WTC11 (cell line): ENCODE results near the gene AGR3. TPM values are rescaled to one million over a fixed set of nuclear protein-coding genes. Genes with fewer than 3 reads are reported as not detected.

Source experiments
- ATAC-seq: fragments of 200-7000 bp; cut with Tn5 transposase; 2 replicates; pipeline ENCODE4 v1.10.0; 2021; ENCODE audit warnings: mild to moderate bottlenecking, moderate library complexity
- CTCF ChIA-PET: fragments of 300-600 bp; sonication (Branson Sonifier 250); formaldehyde crosslinking; loops from one replicate; lab custom pipeline; 2021; ENCODE audit warnings: antibody characterized with exemption; lab: Charles Lee
- POLR2A ChIA-PET: fragments of 350-600 bp; sonication (Branson Sonifier 250); formaldehyde crosslinking; loops from one replicate; lab custom pipeline; 2021; ENCODE audit warnings: antibody characterized with exemption; lab: Charles Lee
- DNase-seq: peaks from one replicate; pipeline ENCODE4 v3.0.0; 2021; ENCODE audit warnings: low spot score
- H3K27ac Mint-ChIP-seq: 2 replicates; pipeline ENCODE4 v1.8.0; 2021; ENCODE audit warnings: mixed read lengths
- H3K27me3 Mint-ChIP-seq: 2 replicates; pipeline ENCODE4 v1.8.0; 2021; ENCODE audit warnings: low read depth, mild to moderate bottlenecking, moderate library complexity, mixed read lengths
- H3K36me3 Mint-ChIP-seq: 2 replicates; pipeline ENCODE4 v1.8.0; 2021; ENCODE audit warnings: mixed read lengths
- H3K4me1 Mint-ChIP-seq: 2 replicates; pipeline ENCODE4 v1.8.0; 2022; ENCODE audit warnings: mixed read lengths
- H3K4me3 Mint-ChIP-seq: 2 replicates; pipeline ENCODE4 v1.8.0; 2021; ENCODE audit warnings: mild to moderate bottlenecking, moderate library complexity, mixed read lengths
- H3K9me3 Mint-ChIP-seq: 2 replicates; pipeline ENCODE4 v1.8.0; 2021; ENCODE audit warnings: mixed read lengths
- CREB1 ChIP-seq: sonication (generic); formaldehyde crosslinking; IDR thresholded peaks from 2 replicates; pipeline ENCODE4 v1.8.0; 2023; ENCODE audit warnings: mild to moderate bottlenecking, missing genetic modification reagents
- CREM ChIP-seq: sonication (generic); formaldehyde crosslinking; IDR thresholded peaks from 2 replicates; pipeline ENCODE4 v1.8.1; 2022; ENCODE audit warnings: mild to moderate bottlenecking, missing genetic modification reagents, moderate library complexity
- FOXP1 ChIP-seq: sonication (generic); formaldehyde crosslinking; IDR thresholded peaks from 2 replicates; pipeline ENCODE4 v1.8.0; 2022; ENCODE audit warnings: missing genetic modification reagents, mild to moderate bottlenecking, moderate library complexity, borderline replicate concordance
- GABPB1 ChIP-seq: sonication (generic); formaldehyde crosslinking; IDR thresholded peaks from 2 replicates; pipeline ENCODE4 v1.8.1; 2023; ENCODE audit warnings: mild to moderate bottlenecking, missing genetic modification reagents
- HMGA2 ChIP-seq: fragments of 250-450 bp; sonication (Bioruptor Pico); IDR thresholded peaks from 2 replicates; pipeline ENCODE4 v1.4.0; 2021; ENCODE audit warnings: mild to moderate bottlenecking, moderate library complexity
- MYBL2 ChIP-seq: sonication (generic); formaldehyde crosslinking; IDR thresholded peaks from 2 replicates; pipeline ENCODE4 v1.8.1; 2023; ENCODE audit warnings: mild to moderate bottlenecking, moderate library complexity, missing genetic modification reagents
- NFYB ChIP-seq: sonication (generic); formaldehyde crosslinking; conservative IDR thresholded peaks from 2 replicates; pipeline ENCODE4 v1.8.0; 2022; ENCODE audit warnings: low read depth, missing genetic modification reagents
- OVOL2 ChIP-seq: fragments of 250-450 bp; sonication (Bioruptor Pico); IDR thresholded peaks from 2 replicates; pipeline ENCODE4 v1.9.0; 2021; ENCODE audit warnings: mild to moderate bottlenecking, borderline replicate concordance
- RELA ChIP-seq: sonication (generic); formaldehyde crosslinking; IDR thresholded peaks from 2 replicates; pipeline ENCODE4 v1.8.1; 2022; ENCODE audit warnings: missing genetic modification reagents, mild to moderate bottlenecking, borderline replicate concordance
- SMAD4 ChIP-seq: sonication (generic); formaldehyde crosslinking; IDR thresholded peaks from 2 replicates; pipeline ENCODE4 v1.8.0; 2022; ENCODE audit warnings: mild to moderate bottlenecking, missing genetic modification reagents
- SP1 ChIP-seq: sonication (generic); formaldehyde crosslinking; conservative IDR thresholded peaks from 2 replicates; pipeline ENCODE4 v1.8.1; 2022; ENCODE audit warnings: missing genetic modification reagents
- ZNF232 ChIP-seq: sonication (generic); formaldehyde crosslinking; IDR thresholded peaks from 2 replicates; pipeline ENCODE4 v1.8.0; 2022; ENCODE audit warnings: mild to moderate bottlenecking, missing genetic modification reagents
- ZNF317 ChIP-seq: sonication (generic); formaldehyde crosslinking; IDR thresholded peaks from 2 replicates; pipeline ENCODE4 v1.8.1; 2023; ENCODE audit warnings: low read depth, mild to moderate bottlenecking, moderate library complexity, missing genetic modification reagents, borderline replicate concordance
- total RNA-seq: library from RNA; stranded (reverse); gene quantifications from 3 replicates; pipeline ENCODE4 v1.2.3, GENCODE V29; 2021
- TF ChIP-seq, protein P1 (sequence below): fragments of 250-450 bp; sonication (Bioruptor Pico); IDR thresholded peaks from 2 replicates; pipeline ENCODE4 v1.9.0; 2021; ENCODE audit warnings: mild to moderate bottlenecking
- TF ChIP-seq, protein P2 (sequence below): sonication (generic); formaldehyde crosslinking; IDR thresholded peaks from 2 replicates; pipeline ENCODE4 v1.8.0; 2022; ENCODE audit warnings: mild to moderate bottlenecking, missing genetic modification reagents
- TF ChIP-seq, protein P3 (sequence below): sonication (generic); formaldehyde crosslinking; IDR thresholded peaks from 2 replicates; pipeline ENCODE4 v1.8.1; 2022; ENCODE audit warnings: low read depth, missing genetic modification reagents, borderline replicate concordance
- TF ChIP-seq, protein P4 (sequence below): fragments of 200-600 bp; IDR thresholded peaks from 2 replicates; pipeline ENCODE4 v1.8.0; 2022; ENCODE audit warnings: antibody characterized with exemption
- TF ChIP-seq, protein P5 (sequence below): sonication (generic); formaldehyde crosslinking; IDR thresholded peaks from 2 replicates; pipeline ENCODE4 v1.8.0; 2022; ENCODE audit warnings: missing genetic modification reagents
- TF ChIP-seq, protein P6 (sequence below): sonication (generic); formaldehyde crosslinking; conservative IDR thresholded peaks from 2 replicates; pipeline ENCODE4 v1.8.1; 2023; ENCODE audit warnings: mild to moderate bottlenecking, low read depth, missing genetic modification reagents, moderate library complexity
- TF ChIP-seq, protein P7 (sequence below): fragments of 250-450 bp; sonication (Bioruptor Pico); IDR thresholded peaks from 2 replicates; pipeline ENCODE4 v2.1.2; 2022; ENCODE audit warnings: mild to moderate bottlenecking, moderate library complexity
- TF ChIP-seq, protein P8 (sequence below): fragments of 250-450 bp; sonication (Bioruptor Pico); IDR thresholded peaks from 2 replicates; pipeline ENCODE4 v1.8.0; 2021; ENCODE audit warnings: mild to moderate bottlenecking

AGR3 gene
- total RNA-seq, 1 experiment from 2014 or later, result not detected

DNA sequence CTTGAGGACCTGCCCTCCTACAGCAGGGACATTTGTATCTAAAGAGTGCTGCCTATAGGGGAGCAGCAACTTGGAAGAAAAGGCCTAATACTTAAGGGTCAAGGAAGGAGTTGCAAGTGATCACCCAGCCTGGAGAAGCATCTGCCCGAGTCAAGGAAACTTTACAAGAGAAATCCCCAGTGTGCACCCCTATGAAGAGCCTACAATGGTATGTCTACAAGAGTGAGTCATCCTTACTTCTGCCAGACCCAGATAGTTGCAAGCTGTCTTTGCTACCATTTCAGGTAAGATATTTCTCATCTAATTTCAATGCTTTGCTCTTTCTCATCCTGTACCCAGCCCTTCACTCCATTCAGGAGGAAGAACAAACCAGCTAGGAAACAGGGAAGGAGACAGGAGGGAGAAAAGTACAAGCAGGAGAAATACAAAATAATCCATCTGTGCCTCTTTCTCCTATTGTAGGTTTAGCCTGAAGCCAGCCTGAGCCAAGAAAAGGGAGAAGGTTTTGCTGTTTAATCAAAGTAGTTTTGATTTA, 34.4 kb upstream of the AGR3 start (continued):
- TF ChIP-seq, protein P1, sequence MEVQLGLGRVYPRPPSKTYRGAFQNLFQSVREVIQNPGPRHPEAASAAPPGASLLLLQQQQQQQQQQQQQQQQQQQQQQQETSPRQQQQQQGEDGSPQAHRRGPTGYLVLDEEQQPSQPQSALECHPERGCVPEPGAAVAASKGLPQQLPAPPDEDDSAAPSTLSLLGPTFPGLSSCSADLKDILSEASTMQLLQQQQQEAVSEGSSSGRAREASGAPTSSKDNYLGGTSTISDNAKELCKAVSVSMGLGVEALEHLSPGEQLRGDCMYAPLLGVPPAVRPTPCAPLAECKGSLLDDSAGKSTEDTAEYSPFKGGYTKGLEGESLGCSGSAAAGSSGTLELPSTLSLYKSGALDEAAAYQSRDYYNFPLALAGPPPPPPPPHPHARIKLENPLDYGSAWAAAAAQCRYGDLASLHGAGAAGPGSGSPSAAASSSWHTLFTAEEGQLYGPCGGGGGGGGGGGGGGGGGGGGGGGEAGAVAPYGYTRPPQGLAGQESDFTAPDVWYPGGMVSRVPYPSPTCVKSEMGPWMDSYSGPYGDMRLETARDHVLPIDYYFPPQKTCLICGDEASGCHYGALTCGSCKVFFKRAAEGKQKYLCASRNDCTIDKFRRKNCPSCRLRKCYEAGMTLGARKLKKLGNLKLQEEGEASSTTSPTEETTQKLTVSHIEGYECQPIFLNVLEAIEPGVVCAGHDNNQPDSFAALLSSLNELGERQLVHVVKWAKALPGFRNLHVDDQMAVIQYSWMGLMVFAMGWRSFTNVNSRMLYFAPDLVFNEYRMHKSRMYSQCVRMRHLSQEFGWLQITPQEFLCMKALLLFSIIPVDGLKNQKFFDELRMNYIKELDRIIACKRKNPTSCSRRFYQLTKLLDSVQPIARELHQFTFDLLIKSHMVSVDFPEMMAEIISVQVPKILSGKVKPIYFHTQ (CRISPR knock-in tag), result no peak
- TF ChIP-seq HMGA2 (CRISPR knock-in tag) (no peak), ZNF232 (CRISPR knock-in tag) (no peak), CREM (no peak), OVOL2 (CRISPR knock-in tag) (no peak), CREB1 (CRISPR knock-in tag) (no peak), GABPB1 (CRISPR knock-in tag) (no peak), SMAD4 (CRISPR knock-in tag) (no peak)
- TF ChIP-seq, protein P2, sequence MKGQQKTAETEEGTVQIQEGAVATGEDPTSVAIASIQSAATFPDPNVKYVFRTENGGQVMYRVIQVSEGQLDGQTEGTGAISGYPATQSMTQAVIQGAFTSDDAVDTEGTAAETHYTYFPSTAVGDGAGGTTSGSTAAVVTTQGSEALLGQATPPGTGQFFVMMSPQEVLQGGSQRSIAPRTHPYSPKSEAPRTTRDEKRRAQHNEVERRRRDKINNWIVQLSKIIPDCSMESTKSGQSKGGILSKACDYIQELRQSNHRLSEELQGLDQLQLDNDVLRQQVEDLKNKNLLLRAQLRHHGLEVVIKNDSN (CRISPR knock-in tag), result no peak
- TF ChIP-seq, protein P3, sequence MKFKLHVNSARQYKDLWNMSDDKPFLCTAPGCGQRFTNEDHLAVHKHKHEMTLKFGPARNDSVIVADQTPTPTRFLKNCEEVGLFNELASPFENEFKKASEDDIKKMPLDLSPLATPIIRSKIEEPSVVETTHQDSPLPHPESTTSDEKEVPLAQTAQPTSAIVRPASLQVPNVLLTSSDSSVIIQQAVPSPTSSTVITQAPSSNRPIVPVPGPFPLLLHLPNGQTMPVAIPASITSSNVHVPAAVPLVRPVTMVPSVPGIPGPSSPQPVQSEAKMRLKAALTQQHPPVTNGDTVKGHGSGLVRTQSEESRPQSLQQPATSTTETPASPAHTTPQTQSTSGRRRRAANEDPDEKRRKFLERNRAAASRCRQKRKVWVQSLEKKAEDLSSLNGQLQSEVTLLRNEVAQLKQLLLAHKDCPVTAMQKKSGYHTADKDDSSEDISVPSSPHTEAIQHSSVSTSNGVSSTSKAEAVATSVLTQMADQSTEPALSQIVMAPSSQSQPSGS (CRISPR knock-in tag), result no peak

DNA sequence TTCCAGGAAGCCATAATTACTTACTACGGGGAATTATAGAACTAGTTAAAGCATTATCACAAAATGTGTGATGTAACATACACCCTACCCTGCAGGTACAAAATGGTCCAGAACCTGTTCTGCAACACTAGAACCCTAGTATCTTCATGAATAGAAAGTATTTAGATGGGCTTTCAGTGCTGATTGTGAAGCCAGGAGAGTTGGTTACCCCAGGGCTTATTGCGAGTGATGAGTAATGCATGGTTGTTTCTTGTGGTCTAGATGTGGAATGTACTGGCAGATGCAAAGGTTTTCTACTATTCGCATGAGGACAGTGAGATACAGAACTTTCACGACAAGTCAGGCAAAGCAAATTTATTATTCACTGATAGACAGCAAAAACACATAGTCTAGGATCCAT, 33.6 kb upstream of the AGR3 start:
- peaks cover 14% of the 10 kb centered on the region; the same call in 1 of the 2 replicates for H3K9me3 Mint-ChIP-seq
- no peaks in the 10 kb centered on the region for H3K27me3 Mint-ChIP-seq
- ChIA-PET CTCF (no interaction called here), POLR2A (no interaction called here)
- no peak for ATAC-seq
- H3K36me3 Mint-ChIP-seq, result no peaks in the 10 kb centered on the region
- DNase-seq, result no peak
- no peak overlapping the region for H3K4me3 Mint-ChIP-seq
- peaks cover 32% of the 10 kb centered on the region for H3K4me1 Mint-ChIP-seq
- H3K27ac Mint-ChIP-seq, result no peak overlapping the region
- TF ChIP-seq MYBL2 (CRISPR knock-in tag) (no peak), SP1 (CRISPR knock-in tag) (no peak), ZNF317 (CRISPR knock-in tag) (no peak), FOXP1 (no peak), RELA (CRISPR knock-in tag) (no peak), NFYB (CRISPR knock-in tag) (no peak)
- TF ChIP-seq, protein P4, sequence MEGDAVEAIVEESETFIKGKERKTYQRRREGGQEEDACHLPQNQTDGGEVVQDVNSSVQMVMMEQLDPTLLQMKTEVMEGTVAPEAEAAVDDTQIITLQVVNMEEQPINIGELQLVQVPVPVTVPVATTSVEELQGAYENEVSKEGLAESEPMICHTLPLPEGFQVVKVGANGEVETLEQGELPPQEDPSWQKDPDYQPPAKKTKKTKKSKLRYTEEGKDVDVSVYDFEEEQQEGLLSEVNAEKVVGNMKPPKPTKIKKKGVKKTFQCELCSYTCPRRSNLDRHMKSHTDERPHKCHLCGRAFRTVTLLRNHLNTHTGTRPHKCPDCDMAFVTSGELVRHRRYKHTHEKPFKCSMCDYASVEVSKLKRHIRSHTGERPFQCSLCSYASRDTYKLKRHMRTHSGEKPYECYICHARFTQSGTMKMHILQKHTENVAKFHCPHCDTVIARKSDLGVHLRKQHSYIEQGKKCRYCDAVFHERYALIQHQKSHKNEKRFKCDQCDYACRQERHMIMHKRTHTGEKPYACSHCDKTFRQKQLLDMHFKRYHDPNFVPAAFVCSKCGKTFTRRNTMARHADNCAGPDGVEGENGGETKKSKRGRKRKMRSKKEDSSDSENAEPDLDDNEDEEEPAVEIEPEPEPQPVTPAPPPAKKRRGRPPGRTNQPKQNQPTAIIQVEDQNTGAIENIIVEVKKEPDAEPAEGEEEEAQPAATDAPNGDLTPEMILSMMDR, result no peak
- TF ChIP-seq, protein P5, sequence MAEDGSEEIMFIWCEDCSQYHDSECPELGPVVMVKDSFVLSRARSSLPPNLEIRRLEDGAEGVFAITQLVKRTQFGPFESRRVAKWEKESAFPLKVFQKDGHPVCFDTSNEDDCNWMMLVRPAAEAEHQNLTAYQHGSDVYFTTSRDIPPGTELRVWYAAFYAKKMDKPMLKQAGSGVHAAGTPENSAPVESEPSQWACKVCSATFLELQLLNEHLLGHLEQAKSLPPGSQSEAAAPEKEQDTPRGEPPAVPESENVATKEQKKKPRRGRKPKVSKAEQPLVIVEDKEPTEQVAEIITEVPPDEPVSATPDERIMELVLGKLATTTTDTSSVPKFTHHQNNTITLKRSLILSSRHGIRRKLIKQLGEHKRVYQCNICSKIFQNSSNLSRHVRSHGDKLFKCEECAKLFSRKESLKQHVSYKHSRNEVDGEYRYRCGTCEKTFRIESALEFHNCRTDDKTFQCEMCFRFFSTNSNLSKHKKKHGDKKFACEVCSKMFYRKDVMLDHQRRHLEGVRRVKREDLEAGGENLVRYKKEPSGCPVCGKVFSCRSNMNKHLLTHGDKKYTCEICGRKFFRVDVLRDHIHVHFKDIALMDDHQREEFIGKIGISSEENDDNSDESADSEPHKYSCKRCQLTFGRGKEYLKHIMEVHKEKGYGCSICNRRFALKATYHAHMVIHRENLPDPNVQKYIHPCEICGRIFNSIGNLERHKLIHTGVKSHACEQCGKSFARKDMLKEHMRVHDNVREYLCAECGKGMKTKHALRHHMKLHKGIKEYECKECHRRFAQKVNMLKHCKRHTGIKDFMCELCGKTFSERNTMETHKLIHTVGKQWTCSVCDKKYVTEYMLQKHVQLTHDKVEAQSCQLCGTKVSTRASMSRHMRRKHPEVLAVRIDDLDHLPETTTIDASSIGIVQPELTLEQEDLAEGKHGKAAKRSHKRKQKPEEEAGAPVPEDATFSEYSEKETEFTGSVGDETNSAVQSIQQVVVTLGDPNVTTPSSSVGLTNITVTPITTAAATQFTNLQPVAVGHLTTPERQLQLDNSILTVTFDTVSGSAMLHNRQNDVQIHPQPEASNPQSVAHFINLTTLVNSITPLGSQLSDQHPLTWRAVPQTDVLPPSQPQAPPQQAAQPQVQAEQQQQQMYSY (CRISPR knock-in tag), result no peak
- TF ChIP-seq, protein P6, sequence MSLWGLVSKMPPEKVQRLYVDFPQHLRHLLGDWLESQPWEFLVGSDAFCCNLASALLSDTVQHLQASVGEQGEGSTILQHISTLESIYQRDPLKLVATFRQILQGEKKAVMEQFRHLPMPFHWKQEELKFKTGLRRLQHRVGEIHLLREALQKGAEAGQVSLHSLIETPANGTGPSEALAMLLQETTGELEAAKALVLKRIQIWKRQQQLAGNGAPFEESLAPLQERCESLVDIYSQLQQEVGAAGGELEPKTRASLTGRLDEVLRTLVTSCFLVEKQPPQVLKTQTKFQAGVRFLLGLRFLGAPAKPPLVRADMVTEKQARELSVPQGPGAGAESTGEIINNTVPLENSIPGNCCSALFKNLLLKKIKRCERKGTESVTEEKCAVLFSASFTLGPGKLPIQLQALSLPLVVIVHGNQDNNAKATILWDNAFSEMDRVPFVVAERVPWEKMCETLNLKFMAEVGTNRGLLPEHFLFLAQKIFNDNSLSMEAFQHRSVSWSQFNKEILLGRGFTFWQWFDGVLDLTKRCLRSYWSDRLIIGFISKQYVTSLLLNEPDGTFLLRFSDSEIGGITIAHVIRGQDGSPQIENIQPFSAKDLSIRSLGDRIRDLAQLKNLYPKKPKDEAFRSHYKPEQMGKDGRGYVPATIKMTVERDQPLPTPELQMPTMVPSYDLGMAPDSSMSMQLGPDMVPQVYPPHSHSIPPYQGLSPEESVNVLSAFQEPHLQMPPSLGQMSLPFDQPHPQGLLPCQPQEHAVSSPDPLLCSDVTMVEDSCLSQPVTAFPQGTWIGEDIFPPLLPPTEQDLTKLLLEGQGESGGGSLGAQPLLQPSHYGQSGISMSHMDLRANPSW (CRISPR knock-in tag), result no peak
- TF ChIP-seq, protein P7, sequence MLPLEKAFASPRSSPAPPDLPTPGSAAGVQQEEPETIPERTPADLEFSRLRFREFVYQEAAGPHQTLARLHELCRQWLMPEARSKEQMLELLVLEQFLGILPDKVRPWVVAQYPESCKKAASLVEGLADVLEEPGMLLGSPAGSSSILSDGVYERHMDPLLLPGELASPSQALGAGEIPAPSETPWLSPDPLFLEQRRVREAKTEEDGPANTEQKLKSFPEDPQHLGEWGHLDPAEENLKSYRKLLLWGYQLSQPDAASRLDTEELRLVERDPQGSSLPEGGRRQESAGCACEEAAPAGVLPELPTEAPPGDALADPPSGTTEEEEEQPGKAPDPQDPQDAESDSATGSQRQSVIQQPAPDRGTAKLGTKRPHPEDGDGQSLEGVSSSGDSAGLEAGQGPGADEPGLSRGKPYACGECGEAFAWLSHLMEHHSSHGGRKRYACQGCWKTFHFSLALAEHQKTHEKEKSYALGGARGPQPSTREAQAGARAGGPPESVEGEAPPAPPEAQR, result no peak
- TF ChIP-seq, protein P8, sequence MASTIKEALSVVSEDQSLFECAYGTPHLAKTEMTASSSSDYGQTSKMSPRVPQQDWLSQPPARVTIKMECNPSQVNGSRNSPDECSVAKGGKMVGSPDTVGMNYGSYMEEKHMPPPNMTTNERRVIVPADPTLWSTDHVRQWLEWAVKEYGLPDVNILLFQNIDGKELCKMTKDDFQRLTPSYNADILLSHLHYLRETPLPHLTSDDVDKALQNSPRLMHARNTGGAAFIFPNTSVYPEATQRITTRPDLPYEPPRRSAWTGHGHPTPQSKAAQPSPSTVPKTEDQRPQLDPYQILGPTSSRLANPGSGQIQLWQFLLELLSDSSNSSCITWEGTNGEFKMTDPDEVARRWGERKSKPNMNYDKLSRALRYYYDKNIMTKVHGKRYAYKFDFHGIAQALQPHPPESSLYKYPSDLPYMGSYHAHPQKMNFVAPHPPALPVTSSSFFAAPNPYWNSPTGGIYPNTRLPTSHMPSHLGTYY (CRISPR knock-in tag), result no peak
